Erythroblast (primary cell): ENCODE results near the gene FOXN4.

Experiments used
- GATA1 ChIP-seq: IDR thresholded peaks from 2 replicates; pipeline ENCODE4 v1.6.1; 2011; ENCODE audit warnings: low read depth, mild to moderate bottlenecking, control low read depth, low read length, moderate library complexity
- POLR2A ChIP-seq: IDR thresholded peaks from 2 replicates; pipeline ENCODE4 v1.6.1; 2011; ENCODE audit warnings: mild to moderate bottlenecking, low read length

DNA sequence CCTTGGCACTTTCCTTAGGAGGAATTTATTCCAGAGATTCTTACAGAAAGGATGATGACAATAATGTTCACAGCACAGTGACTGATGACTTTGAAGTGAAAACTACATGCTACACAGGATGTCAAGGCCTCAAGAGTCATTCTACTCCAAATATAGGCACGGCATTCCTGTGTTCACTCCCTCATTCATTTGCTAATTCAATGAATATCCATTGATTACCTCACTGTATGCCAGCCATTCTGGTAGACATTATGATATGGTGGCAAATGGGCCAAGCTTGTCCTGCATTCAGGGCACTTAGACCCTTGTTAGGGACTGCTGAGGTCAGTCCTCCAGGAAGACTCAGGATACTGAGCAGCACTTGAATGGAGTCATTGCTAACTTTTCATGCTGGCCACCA lies 48.0 kb downstream of the FOXN4 start:
- TF ChIP-seq POLR2A (no peak), GATA1 (no peak)
